Esophagus muscularis mucosa (tissue), 4 donors: ENCODE results near the gene PLA1A. TPM values are rescaled to one million over a fixed set of nuclear protein-coding genes. Genes with fewer than 3 reads are reported as not detected.
A peak's percentile ranks its signal among the peaks of the same experiment; 100 is the strongest.
"Not testable (repeated sequence)": the region's sequence is repeated elsewhere in the genome, so short reads cannot be mapped to it uniquely, and the experiment has no call there.

Source experiments
- DNase-seq: peaks from one replicate; pipeline ENCODE4 v3.0.0-alpha.2; 2017; ENCODE audit errors: extremely low spot score
- H3K27ac ChIP-seq, 4 donors: fragments of 200-600 bp; sonication (generic); replicated peaks in 1 of 4; 1 replicate in 3 of 4; 2 replicates in 1 of 4; pipeline ENCODE4 v1.5.1; 2016 to 2019; ENCODE audit warnings: mild to moderate bottlenecking in 1 of 4
- H3K27me3 ChIP-seq, 4 donors: fragments of 200-600 bp; sonication (generic); one replicate each; pipeline versions ENCODE4 v1.5.1 to v1.6.0; 2016 to 2019
- H3K36me3 ChIP-seq, 4 donors: fragments of 200-600 bp; sonication (generic); one replicate each; pipeline ENCODE4 v1.5.1; 2016 to 2019
- H3K4me1 ChIP-seq, 4 donors: fragments of 200-600 bp; sonication (generic); one replicate each; pipeline ENCODE4 v1.5.1; 2016 to 2019
- H3K4me3 ChIP-seq, 4 donors: fragments of 200-600 bp; sonication (generic); 1 replicate in 2 of 4; 2 replicates in 2 of 4; pipeline ENCODE4 v1.5.1; 2016 to 2019; ENCODE audit warnings: mild to moderate bottlenecking in 4 of 4, moderate library complexity in 1 of 4
- H3K9me3 ChIP-seq, 4 donors: fragments of 200-600 bp; sonication (generic); 1 replicate in 3 of 4; 2 replicates in 1 of 4; pipeline ENCODE4 v1.5.1; 2016 to 2019
- CTCF ChIP-seq, 3 experiments: fragments of 200-600 bp in 2 of 3; fragments of 450-650 bp in 1 of 3; sonication (generic) in 2 of 3; IDR thresholded peaks; one replicate each; pipeline ENCODE4 v1.5.1; 2017 to 2019; ENCODE audit warnings: antibody characterized with exemption in 3 of 3, mild to moderate bottlenecking in 2 of 3, moderate library complexity in 1 of 3
- EP300 ChIP-seq: sonication (generic); formaldehyde crosslinking; IDR thresholded peaks from one replicate; pipeline ENCODE4 v1.6.1; 2017; ENCODE audit warnings: antibody characterized with exemption
- POLR2A ChIP-seq: fragments of 450-650 bp; IDR thresholded peaks from one replicate; pipeline ENCODE4 v1.6.1; 2017; ENCODE audit warnings: antibody characterized with exemption, moderate library complexity, mild to moderate bottlenecking, low read depth
- POLR2AphosphoS5 ChIP-seq, 2 donors: sonication (generic); formaldehyde crosslinking; IDR thresholded peaks; one replicate each; pipeline ENCODE4 v1.6.1; 2017; ENCODE audit warnings: antibody characterized with exemption in 2 of 2
- WGBS: methylation state at CpG from one replicate; pipeline ENCODE4 v1.1.5; 2018; 5-methylcytosine and 5-hydroxymethylcytosine counted together
- intact Hi-C: fragments of 100-400 bp; cut with DNase I; formaldehyde crosslinking; loops from one replicate; pipeline ENCODE4 v1.15.1; 2023
- total RNA-seq, 4 donors: library from RNA; depleted of rRNA; stranded (reverse); fragments of >200 nt; gene quantifications; one replicate each; pipeline versions ENCODE4 v1.1.0 to v1.2.1, GENCODE V29; 2016

PLA1A gene
- total RNA-seq, 4 donors from 2014 or later, result 1.5 to 2.9 (median 2.0) TPM

- peak within 1 kb of the TSS; percentile 72 to 89 (median 76) for H3K4me3 ChIP-seq
- WGBS, result 7% methylated on average over 47 of the region's 54 CpGs
These were observed 79.3 kb downstream of the PLA1A start, which contains the start of gene COX17 for GRCh38 chr3:119676771-119677640. COX17 (minus strand) TSS chr3:119677406; CDS start chr3:119677310, 96 bp downstream.

DNA sequence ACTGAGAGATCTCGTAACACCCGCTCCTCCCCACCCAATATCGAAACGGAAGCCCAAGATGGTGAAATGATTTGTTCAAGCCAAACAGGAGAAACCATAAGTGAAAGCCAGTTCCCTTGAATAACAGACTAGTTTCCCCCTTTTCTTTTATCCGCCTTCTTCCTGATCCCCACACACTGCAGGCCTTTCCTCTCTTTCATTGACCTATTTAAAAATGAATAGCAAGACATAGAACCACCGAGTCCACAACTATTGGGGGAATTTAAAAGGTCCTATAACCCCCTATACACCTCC, 79.9 kb downstream of the PLA1A start:
- TF ChIP-seq POLR2AphosphoS5 (IDR thresholded peaks at IDR 0.05) (no peak), EP300 (no peak), CTCF (IDR thresholded peaks at IDR 0.05) (no peak), POLR2A (no peak)
- Histone ChIP-seq H3K9me3 (no peaks in the 10 kb centered on the region), H3K27ac (peak overlapping the region; percentile 92 to 97 (median 95)), H3K4me3 (peak overlapping the region; percentile 72 to 89 (median 76)), H3K27me3 (no peaks in the 10 kb centered on the region), H3K4me1 (peaks cover 18 to 35% (median 23%) of the 10 kb centered on the region in 4 donors), H3K36me3 (peaks cover 9 to 25% (median 21%) of the 10 kb centered on the region in 4 donors)
- 14% methylated on average over 6 of the region's 6 CpGs for WGBS
- intact Hi-C loops, result loop anchor here (5.0 to 10.0 kb wide), 2 partner anchors 100 to 183 kb away; partner anchors contain the start of genes ADPRH and TIMMDC1
- no peak for DNase-seq

More at GRCh38 chr3:119676771-119677640, 79.3 kb downstream of the PLA1A start, which contains the start of gene COX17:
- Histone ChIP-seq H3K36me3 (peaks cover 10 to 30% (median 21%) of the 10 kb centered on the region in 4 donors), H3K4me1 (peaks cover 18 to 35% (median 23%) of the 10 kb centered on the region in 4 donors), H3K27me3 (no peaks in the 10 kb centered on the region), H3K27ac (peak within 1 kb of the TSS; percentile 92 to 97 (median 95)), H3K9me3 (no peaks in the 10 kb centered on the region)
- TF ChIP-seq POLR2A (peak; percentile 75), POLR2AphosphoS5 (IDR thresholded peaks at IDR 0.05) (peak; percentile 91 to 96), CTCF (IDR thresholded peaks at IDR 0.05) (no peak)
- DNase-seq, result peak; percentile 98
- intact Hi-C loops, result loop anchor here (5.0 to 10.0 kb wide), 2 partner anchors 100 to 182 kb away; partner anchors contain the start of genes ADPRH and TIMMDC1

DNA sequence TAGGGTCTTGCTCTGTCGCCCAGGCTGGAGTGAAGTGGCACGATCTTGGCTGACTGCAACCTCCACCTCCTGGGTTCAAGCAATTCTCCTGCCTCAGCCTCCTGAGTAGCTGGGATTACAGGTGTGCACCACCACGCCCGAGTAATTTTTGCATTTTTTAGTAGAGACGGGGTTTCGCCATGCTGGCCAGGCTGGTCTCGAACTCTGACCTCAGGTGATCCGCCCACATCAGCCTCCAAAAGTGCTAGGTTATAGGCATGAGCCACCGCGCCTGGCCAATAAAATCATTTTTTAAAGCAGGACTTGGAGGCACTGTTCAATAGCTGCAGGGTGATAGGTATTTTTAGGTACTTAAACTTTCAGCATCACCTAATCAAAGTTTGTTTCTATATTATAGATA, 80.5 kb downstream of the PLA1A start:
- intact Hi-C loops, result loop anchor here (5.0 to 10.0 kb wide), 2 partner anchors 101 to 183 kb away; partner anchors contain the start of genes ADPRH and TIMMDC1
- peak overlapping the region in 1 of 4 donors; percentile 97 for H3K27ac ChIP-seq
- H3K36me3 ChIP-seq, result peaks cover 9 to 18% (median 15%) of the 10 kb centered on the region in 4 donors
- not testable (repeated sequence) for H3K27me3 ChIP-seq, H3K9me3 ChIP-seq, DNase-seq, H3K4me3 ChIP-seq
- WGBS, result 96% methylated on average over 10 of the region's 10 CpGs
- peaks cover 18 to 30% (median 23%) of the 10 kb centered on the region in 4 donors for H3K4me1 ChIP-seq

Other genes with a start within 250 kb of the PLA1A start
- 10 to 100 TPM in 3 of 4 donors, 1 to 10 TPM in 1; 10.0 to 34.3 (median 25.9) TPM for gene TMEM39A, start 134.3 kb upstream of the PLA1A start, total RNA-seq
- 10 to 100 TPM in 3 of 4 donors, 1 to 10 TPM in 1; 9.2 to 13.9 (median 11.4) TPM for gene POGLUT1, start 128.9 kb upstream of the PLA1A start, total RNA-seq
- gene TIMMDC1, start 99.3 kb upstream of the PLA1A start, total RNA-seq, result 10 to 100 TPM; 45.7 to 63.9 (median 54.7) TPM
- 1 to 10 TPM in 1 of 4 donors, under 1 TPM in 1, not detected in 2; 0.26 to 1.3 TPM for gene CD80, start 38.3 kb upstream of the PLA1A start, total RNA-seq
- 10 to 100 TPM; 10.4 to 17.8 (median 14.1) TPM for gene ADPRH, start 18.4 kb upstream of the PLA1A start, total RNA-seq
- 10 to 100 TPM; 67.9 to 92.6 (median 79.3) TPM for gene POPDC2, start 62.7 kb downstream of the PLA1A start, total RNA-seq
- gene COX17, start 79.5 kb downstream of the PLA1A start, total RNA-seq, result 10 to 100 TPM; 36.3 to 76.4 (median 61.6) TPM
- 1 to 10 TPM; 1.5 to 6.5 (median 4.4) TPM for gene CFAP91, start 105.1 kb downstream of the PLA1A start, total RNA-seq
- gene NR1I2, start 184.2 kb downstream of the PLA1A start, total RNA-seq, result under 1 TPM in 1 of 4 donors, not detected in 3; 0.46 TPM